Measurements from ENCODE around the gene RTN4RL2. TPM values are rescaled to one million over a fixed set of nuclear protein-coding genes. Genes with fewer than 3 reads are reported as not detected.

RTN4RL2 gene
- total and polyA plus RNA-seq, 9 of the 15 experiments (the other 6 are each of a cell fraction or from before 2014, with no cell fraction given), result 0.06 to 1.9 (median 0.34) TPM; not detected in 4

GRCh38 chr11:57515332-57516060, 55.2 kb downstream of the RTN4RL2 start, which contains the start of gene SLC43A1 (continued):
- peak; percentile 47 for TF ChIP-seq CCNT2 (IDR thresholded peaks at IDR 0.05; ENCODE audit: borderline replicate concordance, extremely low read depth, insufficient read length, low read depth, low read length)
- TF ChIP-seq SMAD3 (CRISPR knock-in tag; conservative IDR thresholded peaks at IDR 0.05), result no peak
- no peak for TF ChIP-seq FOXK1 (CRISPR knock-in tag; IDR thresholded peaks at IDR 0.05; ENCODE audit: borderline replicate concordance)
- TF ChIP-seq HOXB6 (CRISPR knock-in tag; IDR thresholded peaks at IDR 0.05; ENCODE audit: borderline replicate concordance), result no peak
- no peak for TF ChIP-seq XRCC3 (IDR thresholded peaks at IDR 0.05)

DNA sequence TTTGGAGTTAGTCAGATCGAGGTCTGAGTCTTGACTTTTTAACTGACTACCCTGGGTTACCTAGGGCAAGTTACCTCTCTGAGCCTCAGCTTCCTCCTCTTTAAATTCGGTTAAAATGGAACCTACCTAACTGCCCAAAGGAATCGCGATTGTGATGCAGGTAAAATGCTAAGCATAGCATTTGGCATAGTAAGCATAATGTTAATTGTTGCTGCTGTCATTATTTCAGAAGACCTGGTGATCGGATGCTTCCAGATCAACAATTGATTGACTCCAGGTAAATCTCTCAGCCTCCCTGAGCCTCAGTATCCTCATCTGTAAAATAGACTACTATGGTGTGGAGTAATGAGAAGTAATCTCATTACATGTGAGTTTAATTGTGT, 55.7 kb downstream of the RTN4RL2 start:
- 0 out of 2 replicates have a peak, but pooled peaks have one; percentile 2 for TF ChIP-seq RB1 (IDR thresholded peaks at IDR 0.05; ENCODE audit: low read depth)
- TF ChIP-seq ZNF77 (CRISPR knock-in tag; IDR thresholded peaks at IDR 0.05), result no peak
- TF ChIP-seq C11orf30 (IDR thresholded peaks at IDR 0.05; ENCODE audit: low read depth), result peak; percentile 64
- peak; percentile 85 for TF ChIP-seq ZNF316 (IDR thresholded peaks at IDR 0.05)
- BruUV-seq (replicated peaks), result TSS peak; percentile 75
- peaks cover 16% of the 10 kb centered on the region; the same call in 2 of the 3 replicates for H3K36me3 ChIP-seq (ENCODE audit: control insufficient read depth, insufficient read depth, low read length)
- ATAC-seq (no peak), FAIRE-seq (no peak), DNase-seq (ENCODE audit: extremely low read depth in 1 of 4, low spot score in 3 of 4) (no peak)
- H3K4me2 ChIP-seq (ENCODE audit: insufficient read depth, low read length), result peak overlapping the region; percentile 88
- WGBS (ENCODE audit: insufficient coverage, low coverage, missing lambda C conversion rate), result 35% methylated on average over 5 of the region's 5 CpGs
- POLR2A ChIA-PET, result interaction anchor here (0.6 to 4.1 kb wide), 13 partner anchors 9 to 612 kb away, joined by 3 to 31 read pairs (median 4); no protein-coding TSS in a partner anchor
- H3K9me1 ChIP-seq (ENCODE audit: control insufficient read depth, insufficient read depth, low read length), result no peaks in the 10 kb centered on the region
- peak overlapping the region; percentile 99 for H2AFZ ChIP-seq (ENCODE audit: low read depth, low read length)
- CTCF ChIA-PET (ENCODE audit: low intra/inter-chr PET ratio), result no interaction called here
- H3K27ac ChIP-seq (ENCODE audit: extremely low read depth, low read depth, low read length), result peak overlapping the region; percentile 86
- peaks cover 47% of the 10 kb centered on the region for H3K79me2 ChIP-seq (ENCODE audit: control insufficient read depth, insufficient read depth, low read length)
- in situ Hi-C loops (cut with MboI) (no loop called here), intact Hi-C loops (cut with micrococcal nuclease) (no loop called here)
- H3K4me1 ChIP-seq (replicated peaks in 1 of 2; ENCODE audit: control insufficient read depth in 2 of 2, insufficient read depth in 2 of 2, low read length in 2 of 2), result peaks cover 21 to 31% of the 10 kb centered on the region in 2 experiments; a peak in 4 of 5 replicates
- H3K4me3 ChIP-seq, result peak overlapping the region; percentile 88
- no peaks in the 10 kb centered on the region for H4K20me1 ChIP-seq (replicated peaks; ENCODE audit: control insufficient read depth, insufficient read depth, low read length)
- H3K9ac ChIP-seq (ENCODE audit: insufficient read depth in 1 of 2, low read depth in 2 of 2, low read length in 2 of 2), result peak overlapping the region; percentile 89 to 90
- H3K27me3 ChIP-seq (ENCODE audit: control insufficient read depth in 2 of 2, insufficient read depth in 2 of 2, low read length in 2 of 2), result no peaks in the 10 kb centered on the region
- no peaks in the 10 kb centered on the region for H3K9me3 ChIP-seq (replicated peaks; ENCODE audit: control insufficient read depth, insufficient read depth, low read depth, low read length)
